SK-N-SH (cell line): Measurements from ENCODE around the gene RNF187. TPM values are rescaled to one million over a fixed set of nuclear protein-coding genes. Genes with fewer than 3 reads are reported as not detected.

Source experiments
- CTCF ChIA-PET: fragments of 300-600, 350-600 bp; formaldehyde crosslinking; extraction: SDS; loops from one replicate; lab custom pipeline; 2021; lab: Yijun Ruan, JAX
- POLR2A ChIA-PET: fragments of 350-600 bp; sonication (Branson Sonifier 250); formaldehyde crosslinking; extraction: SDS; loops from one replicate; lab custom pipeline; 2020; ENCODE audit warnings: antibody characterized with exemption, inconsistent platforms; lab: Yijun Ruan, JAX
- DNase-seq: peaks from one replicate; pipeline ENCODE4 v3.0.0; 2012
- H2AFZ ChIP-seq: fragments of 200-600 bp; sonication (generic); 2 replicates; pipeline ENCODE4 v1.8.1; 2016; ENCODE audit warnings: antibody characterized with exemption, mild to moderate bottlenecking, low read depth
- H3F3A ChIP-seq: fragments of 200-600 bp; sonication (generic); replicated peaks from 2 replicates; pipeline ENCODE3; 2016; ENCODE audit warnings: antibody characterized with exemption, mild to moderate bottlenecking; ENCODE audit not compliant: insufficient read depth
- H3K27ac ChIP-seq, 2 experiments: fragments of 200-500 bp in 1 of 2; fragments of 200-600 bp in 1 of 2; sonication (Bioruptor generic) in 1 of 2; sonication (generic), shearing (Covaris generic) in 1 of 2; 2 replicates each; pipeline versions ENCODE4 v1.5.1 to v1.6.1; 2014 to 2016; ENCODE audit warnings: low read depth in 2 of 2, inconsistent platforms in 1 of 2, low read length in 1 of 2, mild to moderate bottlenecking in 1 of 2, mixed read lengths in 1 of 2
- H3K27me3 ChIP-seq: fragments of 200-600 bp; sonication (generic), shearing (Covaris generic); 2 replicates; pipeline ENCODE4 v1.6.1; 2016; ENCODE audit warnings: mixed run types; ENCODE audit not compliant: insufficient read depth
- H3K36me3 ChIP-seq, 2 experiments: fragments of 200-500 bp in 1 of 2; fragments of 200-600 bp in 1 of 2; sonication (Bioruptor generic) in 1 of 2; sonication (generic) in 1 of 2; replicated peaks in 1 of 2; 2 replicates each; pipeline versions ENCODE3 to v1.5.1; 2014 to 2016; ENCODE audit warnings: low read length in 1 of 2, mild to moderate bottlenecking in 1 of 2; ENCODE audit not compliant: insufficient read depth in 2 of 2, control insufficient read depth in 1 of 2
- H3K4me1 ChIP-seq, 2 experiments: fragments of 200-500 bp in 1 of 2; fragments of 200-600 bp in 1 of 2; sonication (Bioruptor generic) in 1 of 2; sonication (generic), shearing (Covaris generic) in 1 of 2; 2 replicates each; pipeline versions ENCODE4 v1.5.1 to v1.6.1; 2014 to 2016; ENCODE audit warnings: low read depth in 1 of 2, low read length in 1 of 2, mixed run types in 1 of 2; ENCODE audit not compliant: insufficient read depth in 2 of 2, control insufficient read depth in 1 of 2
- H3K4me2 ChIP-seq: fragments of 200-600 bp; sonication (generic), shearing (Covaris generic); 2 replicates; pipeline ENCODE4 v1.6.1; 2017; ENCODE audit warnings: mixed run types
- H3K4me3 ChIP-seq, 2 experiments: fragments of 200-500 bp in 1 of 2; fragments of 200-600 bp in 1 of 2; sonication (Bioruptor generic) in 1 of 2; sonication (generic), shearing (Covaris generic) in 1 of 2; 2 replicates each; pipeline versions ENCODE4 v1.5.1 to v1.8.1; 2014 to 2016; ENCODE audit warnings: low read depth in 2 of 2, inconsistent platforms in 1 of 2, low read length in 1 of 2, mild to moderate bottlenecking in 1 of 2, mixed read lengths in 1 of 2, moderate library complexity in 1 of 2
- H3K79me2 ChIP-seq: fragments of 200-600 bp; sonication (generic); 2 replicates; pipeline ENCODE4 v1.8.1; 2017; ENCODE audit warnings: mild to moderate bottlenecking; ENCODE audit not compliant: insufficient read depth
- H3K9ac ChIP-seq: fragments of 200-600 bp; sonication (generic); 2 replicates; pipeline ENCODE4 v1.6.1; 2017; ENCODE audit warnings: mixed run types
- H3K9me2 ChIP-seq: fragments of 200-600 bp; sonication (generic); 2 replicates; pipeline ENCODE4 v1.6.1; 2017; ENCODE audit warnings: mixed run types
- H3K9me3 ChIP-seq: fragments of 200-600 bp; sonication (generic); 2 replicates; pipeline ENCODE4 v1.6.1; 2017; ENCODE audit warnings: mixed run types, mild to moderate bottlenecking, moderate library complexity
- H4K20me1 ChIP-seq: fragments of 200-600 bp; sonication (generic); 2 replicates; pipeline ENCODE4 v1.6.1; 2017; ENCODE audit warnings: mild to moderate bottlenecking, mixed run types; ENCODE audit not compliant: insufficient read depth
- EZH2phosphoT487 ChIP-seq: fragments of 200-600 bp; sonication (generic); IDR thresholded peaks from 2 replicates; pipeline ENCODE4 v1.6.1; 2017; ENCODE audit warnings: low read depth, mixed run types, mild to moderate bottlenecking, antibody characterized with exemption, moderate library complexity, borderline replicate concordance
- FOSL2 ChIP-seq: IDR thresholded peaks from 2 replicates; pipeline ENCODE4 v1.4.0; 2012; ENCODE audit warnings: low read depth, mild to moderate bottlenecking, moderate library complexity, borderline replicate concordance
- FOXM1 ChIP-seq: IDR thresholded peaks from 2 replicates; pipeline ENCODE4 v1.4.0; 2012; ENCODE audit warnings: low read depth, mild to moderate bottlenecking
- GATA2 ChIP-seq: sonication (generic); formaldehyde crosslinking; IDR thresholded peaks from 2 replicates; pipeline ENCODE4 v1.5.0; 2020; ENCODE audit warnings: mild to moderate bottlenecking, missing genetic modification reagents
- MEF2A ChIP-seq: IDR thresholded peaks from 2 replicates; pipeline ENCODE4 v1.4.0; 2012; ENCODE audit warnings: low read depth, borderline replicate concordance
- MXI1 ChIP-seq: IDR thresholded peaks from 2 replicates; pipeline ENCODE4 v1.6.1; 2012; ENCODE audit warnings: mild to moderate bottlenecking, low read depth, low read length, improper control_type of control experiment
- NFIC ChIP-seq: IDR thresholded peaks from 2 replicates; pipeline ENCODE4 v1.4.0; 2012; ENCODE audit warnings: borderline replicate concordance
- PBX3 ChIP-seq: IDR thresholded peaks from 2 replicates; pipeline ENCODE4; 2012
- POLR2AphosphoS5 ChIP-seq: IDR thresholded peaks from 2 replicates; pipeline ENCODE4 v1.6.1; 2012; ENCODE audit warnings: low read depth, low read length
- RAD21 ChIP-seq: IDR thresholded peaks from 2 replicates; pipeline ENCODE4 v1.6.1; 2012; ENCODE audit warnings: mild to moderate bottlenecking, low read length
- RFX5 ChIP-seq: IDR thresholded peaks from 2 replicates; pipeline ENCODE4 v1.6.1; 2012; ENCODE audit warnings: mild to moderate bottlenecking, improper control_type of control experiment, low read length
- SIN3A ChIP-seq: IDR thresholded peaks from 2 replicates; pipeline ENCODE4 v1.6.1; 2012; ENCODE audit warnings: low read depth, mild to moderate bottlenecking, low read length, moderate library complexity, borderline replicate concordance
- TEAD4 ChIP-seq: IDR thresholded peaks from 2 replicates; pipeline ENCODE4 v1.4.0; 2012; ENCODE audit warnings: mild to moderate bottlenecking, borderline replicate concordance; ENCODE audit not compliant: insufficient read depth
- USF2 ChIP-seq: fragments of 150-350 bp; IDR thresholded peaks from 2 replicates; pipeline ENCODE4 v1.6.1; 2017; ENCODE audit warnings: antibody characterized with exemption, low read length, low read depth, borderline replicate concordance
- WGBS: methylation state at CpG from one replicate; pipeline ENCODE4 v1.1.6; 2017; ENCODE audit warnings: low lambda C conversion rate; 5-methylcytosine and 5-hydroxymethylcytosine counted together
- polyA plus RNA-seq, 3 experiments: library from polyadenylated mRNA; depleted of rRNA; stranded (reverse); fragments of >200 nt; gene quantifications; 2 replicates each; pipeline ENCODE4 v1.2.3, GENCODE V29; 2012
- TF ChIP-seq, protein P1 (sequence below): fragments of 150-350 bp; IDR thresholded peaks from 2 replicates; pipeline ENCODE4 v1.6.1; 2016; ENCODE audit warnings: mild to moderate bottlenecking, low read depth, low read length
- TF ChIP-seq, protein P2 (sequence below): IDR thresholded peaks from 2 replicates; pipeline ENCODE4 v1.4.0; 2012; ENCODE audit warnings: low read depth

RNF187 gene
- polyA plus RNA-seq, 1 of the 3 experiments (the other 2 are of a cell fraction), result 71.1 TPM

DNA sequence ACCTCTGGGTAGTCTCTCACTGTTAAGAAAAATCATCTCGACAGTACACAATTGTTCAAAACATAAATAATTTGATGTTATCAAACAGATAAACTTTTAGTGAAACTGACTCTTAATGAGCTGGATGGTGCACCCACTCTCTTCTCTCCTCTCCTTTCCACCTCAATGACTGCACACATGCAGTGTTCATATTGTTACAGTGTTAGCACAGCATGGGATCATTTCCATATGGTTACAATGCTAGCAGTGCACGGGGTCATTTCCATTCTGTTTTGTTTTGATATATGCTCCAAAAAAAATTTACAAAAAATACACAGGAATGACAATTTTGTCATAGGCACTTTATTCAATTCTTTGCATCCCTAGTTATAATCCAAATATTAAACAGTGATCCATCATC lies 26.4 kb upstream of the RNF187 start:
- TF ChIP-seq PBX3, result no peak
- no peak for TF ChIP-seq FOSL2
- Histone ChIP-seq H3K36me3 (no peaks in the 10 kb centered on the region), H2AFZ (no peak overlapping the region), H3K9me3 (no peaks in the 10 kb centered on the region), H3K4me1 (peaks cover 0 to 24% of the 10 kb centered on the region in 2 experiments; a peak in 2 of 4 replicates), H3K27ac (no peak overlapping the region), H3K27me3 (no peaks in the 10 kb centered on the region), H4K20me1 (no peaks in the 10 kb centered on the region), H3K9me2 (no peaks in the 10 kb centered on the region), H3K79me2 (peaks cover 12% of the 10 kb centered on the region), H3K4me2 (no peak overlapping the region), H3F3A (peaks cover 36% of the 10 kb centered on the region), H3K4me3 (no peak overlapping the region), H3K9ac (no peak overlapping the region)
- DNase-seq, result no peak
- POLR2A ChIA-PET, result no interaction called here
- WGBS, result 76% methylated on average over 2 of the region's 2 CpGs
- CTCF ChIA-PET, result interaction anchor here (3.2 kb wide), 1 partner anchor 40 kb away, joined by 13 read pairs; no protein-coding TSS in a partner anchor

- Histone ChIP-seq H3F3A (peaks cover 29% of the 10 kb centered on the region), H3K27me3 (no peaks in the 10 kb centered on the region), H3K9me3 (no peaks in the 10 kb centered on the region), H3K4me2 (no peak overlapping the region), H3K4me1 (peaks cover 0 to 21% of the 10 kb centered on the region in 2 experiments; a peak in 2 of 4 replicates), H3K4me3 (no peak overlapping the region), H3K79me2 (no peaks in the 10 kb centered on the region), H3K27ac (no peak overlapping the region), H3K9me2 (no peaks in the 10 kb centered on the region), H3K36me3 (no peaks in the 10 kb centered on the region), H3K9ac (no peak overlapping the region), H2AFZ (no peak overlapping the region), H4K20me1 (no peaks in the 10 kb centered on the region)
- WGBS, result 82% methylated on average over 5 of the region's 5 CpGs
- ChIA-PET POLR2A (no interaction called here), CTCF (interaction anchor here (1.1 kb wide), 1 partner anchor 28 kb away, joined by 3 read pairs; no protein-coding TSS in a partner anchor)
- TF ChIP-seq POLR2AphosphoS5 (no peak), MEF2A (no peak), FOXM1 (no peak), RFX5 (no peak), EZH2phosphoT487 (no peak), USF2 (no peak), GATA2 (no peak), RAD21 (no peak), NFIC (no peak), SIN3A (no peak), FOSL2 (no peak), TEAD4 (no peak), PBX3 (no peak), MXI1 (no peak)
- TF ChIP-seq, protein P1, sequence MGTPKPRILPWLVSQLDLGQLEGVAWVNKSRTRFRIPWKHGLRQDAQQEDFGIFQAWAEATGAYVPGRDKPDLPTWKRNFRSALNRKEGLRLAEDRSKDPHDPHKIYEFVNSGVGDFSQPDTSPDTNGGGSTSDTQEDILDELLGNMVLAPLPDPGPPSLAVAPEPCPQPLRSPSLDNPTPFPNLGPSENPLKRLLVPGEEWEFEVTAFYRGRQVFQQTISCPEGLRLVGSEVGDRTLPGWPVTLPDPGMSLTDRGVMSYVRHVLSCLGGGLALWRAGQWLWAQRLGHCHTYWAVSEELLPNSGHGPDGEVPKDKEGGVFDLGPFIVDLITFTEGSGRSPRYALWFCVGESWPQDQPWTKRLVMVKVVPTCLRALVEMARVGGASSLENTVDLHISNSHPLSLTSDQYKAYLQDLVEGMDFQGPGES, result no peak
- TF ChIP-seq, protein P2, sequence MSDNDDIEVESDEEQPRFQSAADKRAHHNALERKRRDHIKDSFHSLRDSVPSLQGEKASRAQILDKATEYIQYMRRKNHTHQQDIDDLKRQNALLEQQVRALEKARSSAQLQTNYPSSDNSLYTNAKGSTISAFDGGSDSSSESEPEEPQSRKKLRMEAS, result no peak
- DNase-seq, result no peak
Measured at GRCh38 chr1:228462560-228462959, 24.6 kb upstream of the RNF187 start.
